ENCODE results near the gene GLIPR2.

DNA sequence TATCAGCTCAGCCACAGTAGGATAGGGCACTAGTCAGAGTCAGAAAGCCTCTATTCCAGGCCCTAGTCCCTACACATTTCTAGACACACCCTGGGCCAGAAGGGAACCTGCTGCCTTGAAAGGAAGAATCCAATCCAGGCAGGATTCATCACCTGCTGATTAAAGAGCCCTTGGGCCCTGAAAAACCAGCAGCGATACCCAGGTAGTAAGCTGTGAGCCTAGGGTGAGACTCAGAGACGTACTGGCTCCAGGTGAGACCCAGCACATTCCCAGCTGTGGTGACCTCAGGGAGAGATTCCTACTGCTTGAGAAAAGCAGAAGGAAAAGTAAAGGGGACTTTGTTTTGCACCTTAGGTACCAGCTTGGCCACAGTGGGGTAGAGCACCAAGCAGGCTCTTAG lies 37.3 kb downstream of the GLIPR2 start:
- TF ChIP-seq ZNF274 (CRISPR knock-in tag; IDR thresholded peaks at IDR 0.05) (no peak), POLR2A (IDR thresholded peaks at IDR 0.05; ENCODE audit: insufficient read depth in 1 of 2, low read depth in 2 of 2, low read length in 2 of 2) (no peak), CTCF (CRISPR knock-in tag; IDR thresholded peaks at IDR 0.05) (no peak), SIN3B (IDR thresholded peaks at IDR 0.05; ENCODE audit: low read length) (no peak), CHD2 (IDR thresholded peaks at IDR 0.05; ENCODE audit: low read depth, low read length) (no peak), ZNF646 (CRISPR knock-in tag; IDR thresholded peaks at IDR 0.05) (no peak), TCF12 (IDR thresholded peaks at IDR 0.05) (no peak), TCF12 (CRISPR knock-in tag; IDR thresholded peaks at IDR 0.05) (no peak), ZNF713 (CRISPR knock-in tag; IDR thresholded peaks at IDR 0.05) (no peak), ZNF790 (CRISPR knock-in tag; IDR thresholded peaks at IDR 0.05; ENCODE audit: borderline replicate concordance) (no peak)
- TF ChIP-seq, protein P1, sequence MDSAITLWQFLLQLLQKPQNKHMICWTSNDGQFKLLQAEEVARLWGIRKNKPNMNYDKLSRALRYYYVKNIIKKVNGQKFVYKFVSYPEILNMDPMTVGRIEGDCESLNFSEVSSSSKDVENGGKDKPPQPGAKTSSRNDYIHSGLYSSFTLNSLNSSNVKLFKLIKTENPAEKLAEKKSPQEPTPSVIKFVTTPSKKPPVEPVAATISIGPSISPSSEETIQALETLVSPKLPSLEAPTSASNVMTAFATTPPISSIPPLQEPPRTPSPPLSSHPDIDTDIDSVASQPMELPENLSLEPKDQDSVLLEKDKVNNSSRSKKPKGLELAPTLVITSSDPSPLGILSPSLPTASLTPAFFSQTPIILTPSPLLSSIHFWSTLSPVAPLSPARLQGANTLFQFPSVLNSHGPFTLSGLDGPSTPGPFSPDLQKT (CRISPR knock-in tag; IDR thresholded peaks at IDR 0.05; ENCODE audit: borderline replicate concordance) = no peak
